ENCODE data around the gene CHRD. TPM values are rescaled to one million over a fixed set of nuclear protein-coding genes. Genes with fewer than 3 reads are reported as not detected.

CHRD gene
- total and polyA plus RNA-seq, 9 of the 15 experiments (the other 6 are each of a cell fraction or from before 2014, with no cell fraction given), result 0.11 to 1.3 (median 0.59) TPM; not detected in 3

DNA sequence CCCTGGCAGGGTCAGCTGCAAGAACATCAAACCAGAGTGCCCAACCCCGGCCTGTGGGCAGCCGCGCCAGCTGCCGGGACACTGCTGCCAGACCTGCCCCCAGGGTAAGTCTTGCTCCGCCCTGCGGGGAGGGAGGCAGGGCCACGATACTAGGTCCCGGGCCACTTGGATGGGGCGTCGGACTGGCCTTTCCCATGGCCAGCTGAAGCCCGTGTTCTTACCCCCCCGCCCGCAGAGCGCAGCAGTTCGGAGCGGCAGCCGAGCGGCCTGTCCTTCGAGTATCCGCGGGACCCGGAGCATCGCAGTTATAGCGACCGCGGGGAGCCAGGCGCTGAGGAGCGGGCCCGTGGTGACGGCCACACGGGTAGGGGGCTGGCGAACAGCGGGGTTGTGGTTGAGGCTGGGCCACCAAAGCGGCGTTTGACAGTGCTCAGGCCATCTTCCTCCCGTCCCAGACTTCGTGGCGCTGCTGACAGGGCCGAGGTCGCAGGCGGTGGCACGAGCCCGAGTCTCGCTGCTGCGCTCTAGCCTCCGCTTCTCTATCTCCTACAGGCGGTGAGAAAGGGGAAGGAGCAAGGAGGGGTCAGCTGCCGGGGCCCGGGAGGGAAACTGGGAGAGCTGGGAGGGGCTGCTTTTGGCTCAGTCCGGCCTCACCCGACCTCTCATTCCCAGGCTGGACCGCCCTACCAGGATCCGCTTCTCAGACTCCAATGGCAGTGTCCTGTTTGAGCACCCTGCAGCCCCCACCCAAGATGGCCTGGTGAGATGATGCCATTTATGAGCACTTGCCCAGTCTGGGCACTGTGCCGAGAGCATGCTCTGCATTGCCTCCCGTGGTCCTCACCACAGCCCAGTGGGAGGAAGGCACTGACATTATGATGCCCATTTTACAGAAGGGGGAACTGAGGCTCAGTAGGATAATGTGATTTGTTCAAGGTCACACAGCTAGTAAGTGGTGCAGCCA lies 1.7 kb downstream of the CHRD start:
- ChIA-PET POLR2A (interaction anchor here (0.7 to 1.1 kb wide), 3 partner anchors 10 to 180 kb away, joined by 4 to 6 read pairs (median 4); no protein-coding TSS in a partner anchor), CTCF (ENCODE audit: low intra/inter-chr PET ratio) (no interaction called here)
- WGBS (ENCODE audit: insufficient coverage, low coverage, missing lambda C conversion rate), result 11% methylated on average over 41 of the region's 55 CpGs
- in situ Hi-C loops (cut with MboI), result no loop called here
- Histone ChIP-seq H3K27me3 (ENCODE audit: control insufficient read depth in 2 of 2, insufficient read depth in 2 of 2, low read length in 2 of 2) (peaks cover 19 to 55% of the 10 kb centered on the region in 2 experiments), H3K27ac (ENCODE audit: extremely low read depth, low read depth, low read length) (no peak overlapping the region), H3K9ac (ENCODE audit: insufficient read depth in 1 of 2, low read depth in 2 of 2, low read length in 2 of 2) (peak overlapping the region in 1 of 2 experiments; percentile 60; a peak in 2 of 4 replicates), H4K20me1 (replicated peaks; ENCODE audit: control insufficient read depth, insufficient read depth, low read length) (0 out of 2 replicates have a peak, but pooled peaks cover 3% of the 10 kb centered on the region), H3K9me1 (ENCODE audit: control insufficient read depth, insufficient read depth, low read length) (no peaks in the 10 kb centered on the region), H2AFZ (ENCODE audit: low read depth, low read length) (no peak overlapping the region), H3K4me1 (replicated peaks in 1 of 2; ENCODE audit: control insufficient read depth in 2 of 2, insufficient read depth in 2 of 2, low read length in 2 of 2) (peaks cover 5 to 42% of the 10 kb centered on the region in 2 experiments; a peak in 4 of 5 replicates), H3K79me2 (ENCODE audit: control insufficient read depth, insufficient read depth, low read length) (no peaks in the 10 kb centered on the region), H3K4me3 (no peak overlapping the region), H3K36me3 (ENCODE audit: control insufficient read depth, insufficient read depth, low read length) (no peaks in the 10 kb centered on the region), H3K4me2 (ENCODE audit: insufficient read depth, low read length) (no peak overlapping the region), H3K9me3 (replicated peaks; ENCODE audit: control insufficient read depth, insufficient read depth, low read depth, low read length) (no peaks in the 10 kb centered on the region)
- ATAC-seq, result 0 out of 3 replicates have a peak, but pooled peaks have one; percentile 9
- peak in 1 of 4 experiments; percentile 25 for DNase-seq (ENCODE audit: extremely low read depth in 1 of 4, low spot score in 3 of 4)
- FAIRE-seq, result no peak
- intact Hi-C loops (cut with micrococcal nuclease), result loop anchor here (10.0 kb wide), 1 partner anchor 333 kb away; the partner anchor contains the start of gene MAGEF1
- no TSS peak for BruUV-seq (replicated peaks)
- TF ChIP-seq POLR3G (IDR thresholded peaks at IDR 0.05; ENCODE audit: extremely low read depth, insufficient read length, insufficient replicate concordance) (no peak), HDAC2 (IDR thresholded peaks at IDR 0.05) (peak; percentile 43; the same call in 1 of the 2 replicates), CHD4 (IDR thresholded peaks at IDR 0.05; ENCODE audit: insufficient read depth, insufficient replicate concordance, low read depth, low read length, poor library complexity, severe bottlenecking) (peak; percentile 58), BCOR (IDR thresholded peaks at IDR 0.05) (peak; percentile 85), CHD2 (IDR thresholded peaks at IDR 0.05; ENCODE audit: low read depth, low read length) (no peak), MCM7 (IDR thresholded peaks at IDR 0.05) (no peak), L3MBTL2 (IDR thresholded peaks at IDR 0.05) (peak; percentile 46; the same call in 1 of the 2 replicates), RBM25 (IDR thresholded peaks at IDR 0.05; ENCODE audit: low read depth, low read length, severe bottlenecking) (peak; percentile 73), CBX1 (IDR thresholded peaks at IDR 0.05; ENCODE audit: low read depth) (peak; percentile 68; the same call in 1 of the 2 replicates), LCOR (CRISPR knock-in tag; IDR thresholded peaks at IDR 0.05) (no peak), KDM1A (IDR thresholded peaks at IDR 0.05) (peak; percentile 35 to 82; a peak in 3 of 4 replicates), ZNF263 (CRISPR knock-in tag; IDR thresholded peaks at IDR 0.05; ENCODE audit: borderline replicate concordance) (peak; percentile 24; the same call in 1 of the 2 replicates), HDAC1 (IDR thresholded peaks at IDR 0.05) (0 out of 4 replicates have a peak, but pooled peaks of 1 of the 2 experiments have one; percentile 18), FOXJ2 (tag; IDR thresholded peaks at IDR 0.05) (no peak), ZNF444 (CRISPR knock-in tag; IDR thresholded peaks at IDR 0.05) (no peak), NCOA2 (IDR thresholded peaks at IDR 0.05; ENCODE audit: partially characterized antibody in 2 of 2) (no peak), SMARCA5 (IDR thresholded peaks at IDR 0.05) (peak; percentile 44; the same call in 1 of the 2 replicates)
- TF ChIP-seq, protein P1, sequence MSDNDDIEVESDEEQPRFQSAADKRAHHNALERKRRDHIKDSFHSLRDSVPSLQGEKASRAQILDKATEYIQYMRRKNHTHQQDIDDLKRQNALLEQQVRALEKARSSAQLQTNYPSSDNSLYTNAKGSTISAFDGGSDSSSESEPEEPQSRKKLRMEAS (CRISPR knock-in tag; IDR thresholded peaks at IDR 0.05), result 0 out of 2 replicates have a peak, but pooled peaks have one; percentile 30
- TF ChIP-seq, protein P2, sequence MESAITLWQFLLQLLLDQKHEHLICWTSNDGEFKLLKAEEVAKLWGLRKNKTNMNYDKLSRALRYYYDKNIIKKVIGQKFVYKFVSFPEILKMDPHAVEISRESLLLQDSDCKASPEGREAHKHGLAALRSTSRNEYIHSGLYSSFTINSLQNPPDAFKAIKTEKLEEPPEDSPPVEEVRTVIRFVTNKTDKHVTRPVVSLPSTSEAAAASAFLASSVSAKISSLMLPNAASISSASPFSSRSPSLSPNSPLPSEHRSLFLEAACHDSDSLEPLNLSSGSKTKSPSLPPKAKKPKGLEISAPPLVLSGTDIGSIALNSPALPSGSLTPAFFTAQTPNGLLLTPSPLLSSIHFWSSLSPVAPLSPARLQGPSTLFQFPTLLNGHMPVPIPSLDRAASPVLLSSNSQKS (CRISPR knock-in tag; IDR thresholded peaks at IDR 0.05), result no peak
- TF ChIP-seq, protein P3, sequence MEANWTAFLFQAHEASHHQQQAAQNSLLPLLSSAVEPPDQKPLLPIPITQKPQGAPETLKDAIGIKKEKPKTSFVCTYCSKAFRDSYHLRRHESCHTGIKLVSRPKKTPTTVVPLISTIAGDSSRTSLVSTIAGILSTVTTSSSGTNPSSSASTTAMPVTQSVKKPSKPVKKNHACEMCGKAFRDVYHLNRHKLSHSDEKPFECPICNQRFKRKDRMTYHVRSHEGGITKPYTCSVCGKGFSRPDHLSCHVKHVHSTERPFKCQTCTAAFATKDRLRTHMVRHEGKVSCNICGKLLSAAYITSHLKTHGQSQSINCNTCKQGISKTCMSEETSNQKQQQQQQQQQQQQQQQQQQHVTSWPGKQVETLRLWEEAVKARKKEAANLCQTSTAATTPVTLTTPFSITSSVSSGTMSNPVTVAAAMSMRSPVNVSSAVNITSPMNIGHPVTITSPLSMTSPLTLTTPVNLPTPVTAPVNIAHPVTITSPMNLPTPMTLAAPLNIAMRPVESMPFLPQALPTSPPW (CRISPR knock-in tag; IDR thresholded peaks at IDR 0.05), result peak; percentile 8; the same call in 1 of the 2 replicates

All from K562 (cell line).